Stimulated activated CD4-positive, alpha-beta T cell treated with anti-CD3 and anti-CD28 coated beads, Interleukin-12 subunit alpha, Interleukin-12 subunit beta, amount 100 ng/mL, for 24 hours (primary cell): ENCODE results near the gene STEAP3.
"Not testable (repeated sequence)": the region's sequence is repeated elsewhere in the genome, so short reads cannot be mapped to it uniquely, and the experiment has no call there.

Experiments
- DNase-seq, 2 experiments: peaks; one replicate each; pipeline ENCODE4 v3.0.0-alpha.2; 2020; ENCODE audit warnings: low read depth in 2 of 2

STEAP3 gene

GRCh38 chr2:119264781-119265692 lies 41.4 kb downstream of the STEAP3 start:
- peak in 1 of 2 experiments; percentile 14 for DNase-seq

- no peak for DNase-seq
Observed at GRCh38 chr2:119265693-119266066, 42.0 kb downstream of the STEAP3 start.

GRCh38 chr2:119266091-119266589 lies 42.5 kb downstream of the STEAP3 start:
- no peak for DNase-seq

GRCh38 chr2:119267604-119268003 lies 44.0 kb downstream of the STEAP3 start:
- no peak for DNase-seq

DNA sequence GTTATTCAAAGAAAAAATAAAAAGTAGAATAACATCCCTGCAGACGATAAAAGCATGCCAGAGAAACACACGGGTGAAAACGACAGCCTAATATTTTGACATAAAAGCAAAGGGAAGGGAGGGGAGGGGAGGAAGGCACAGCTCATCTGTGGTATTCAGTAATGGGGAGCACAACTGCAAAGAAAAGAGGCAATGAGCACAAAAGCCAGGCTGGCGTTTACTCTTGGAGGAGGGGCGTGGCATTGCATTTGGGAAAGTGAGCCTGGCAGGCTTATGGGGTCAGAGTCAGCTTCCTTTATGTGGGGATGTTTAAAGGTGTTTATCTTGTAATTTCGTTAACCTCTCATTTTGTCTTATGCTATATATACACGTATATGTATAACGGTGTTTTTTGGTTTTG lies 53.2 kb downstream of the STEAP3 start:
- DNase-seq = no peak

DNA sequence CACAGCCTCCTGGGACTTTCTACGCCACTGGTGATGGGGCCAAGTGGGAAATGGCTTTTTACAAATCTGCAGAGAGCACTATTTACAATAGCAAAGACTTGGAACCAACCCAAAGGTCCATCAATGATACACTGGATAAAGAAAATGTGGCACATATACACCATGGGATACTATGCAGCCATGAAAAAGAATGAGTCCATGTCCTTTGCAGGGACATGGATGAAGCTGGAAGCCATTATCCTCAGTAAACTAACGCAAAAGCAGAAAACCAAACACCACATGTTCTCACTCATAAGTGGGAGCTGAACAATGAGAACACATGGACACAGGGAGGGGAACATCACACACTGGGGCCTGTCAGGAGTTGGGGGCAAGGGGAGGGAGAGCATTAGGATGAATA lies 54.8 kb downstream of the STEAP3 start:
- not testable (repeated sequence) for DNase-seq

- no peak for DNase-seq
Observed at GRCh38 chr2:119278946-119279345, 55.3 kb downstream of the STEAP3 start.

DNA sequence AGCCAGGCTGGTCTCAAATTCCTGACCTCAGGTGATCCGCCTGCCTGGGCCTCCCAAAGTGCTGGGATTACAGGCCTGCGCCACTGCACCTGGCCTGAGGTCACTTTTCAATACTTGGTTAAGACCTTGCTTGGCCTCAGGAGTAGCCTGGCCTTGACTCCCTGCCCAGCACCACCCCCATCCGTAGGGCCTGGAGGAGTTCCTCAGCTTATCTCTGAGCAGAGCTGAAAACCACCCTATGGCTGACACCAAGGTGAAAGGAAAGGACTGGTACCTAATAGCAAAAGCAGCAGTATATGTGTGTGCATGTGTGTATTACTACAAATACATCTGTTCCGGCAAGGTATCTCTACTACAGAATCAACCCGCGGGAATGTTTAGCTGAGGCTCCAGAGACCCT lies 56.0 kb downstream of the STEAP3 start:
- no peak for DNase-seq

DNA sequence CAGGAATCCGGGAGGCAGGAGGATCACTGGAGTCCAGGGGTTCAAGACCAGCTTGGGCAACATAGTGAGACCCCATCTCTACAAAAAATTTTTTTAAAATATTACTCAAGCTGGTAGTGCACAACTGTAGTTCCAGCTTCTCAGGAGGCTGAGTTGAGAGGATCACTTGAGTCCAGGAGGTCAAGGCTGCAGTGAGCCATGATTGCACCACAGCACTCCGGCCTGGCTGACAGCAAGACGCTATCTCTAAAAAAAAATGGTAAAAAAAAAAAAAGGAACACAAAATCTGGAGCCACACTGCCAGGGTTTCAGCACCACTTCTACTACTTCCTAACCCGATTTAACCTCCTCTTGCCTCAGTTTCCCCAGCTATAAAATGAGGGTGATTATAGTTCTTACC lies 57.0 kb downstream of the STEAP3 start:
- DNase-seq = no peak

DNA sequence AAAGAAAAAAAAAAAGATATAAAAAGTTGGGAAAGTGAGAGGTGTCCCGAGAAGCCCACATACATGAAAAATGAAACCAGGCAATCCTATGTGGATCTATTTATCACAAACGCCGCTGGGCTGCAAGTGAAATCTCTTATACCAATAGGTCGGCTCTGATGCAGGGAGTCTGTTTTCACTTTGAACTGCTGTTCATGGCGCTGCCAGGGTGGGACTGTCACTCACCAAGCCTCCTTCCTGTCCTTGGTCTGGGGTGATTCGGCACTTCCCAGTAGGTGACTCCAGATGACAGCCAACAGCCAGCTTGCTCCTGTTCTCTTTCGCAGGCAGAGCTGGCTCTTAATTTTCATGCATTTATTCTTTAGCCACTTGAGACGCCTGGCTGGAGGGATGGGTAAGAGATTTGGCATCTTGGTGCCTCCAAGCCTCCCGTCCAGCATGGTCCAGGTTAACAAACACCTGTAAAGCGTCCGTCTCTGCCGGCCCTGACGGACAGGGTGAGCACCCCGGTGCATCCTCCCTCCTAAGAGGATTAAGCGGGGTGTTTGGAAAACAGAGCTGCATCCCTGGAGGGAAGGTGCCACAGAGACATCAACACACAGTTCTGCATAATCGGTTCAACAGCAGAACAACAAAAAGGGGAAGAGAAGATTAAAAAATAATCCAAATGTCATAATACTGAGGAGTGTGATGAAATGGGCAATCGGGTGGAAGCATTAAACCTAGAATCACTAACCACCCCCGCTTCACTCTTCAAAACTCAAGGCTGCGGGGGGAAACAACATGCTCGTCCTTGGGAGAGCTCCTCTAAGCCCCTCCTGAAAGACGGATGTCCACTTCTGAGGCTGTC lies 58.7 kb downstream of the STEAP3 start:
- DNase-seq = no peak

DNA sequence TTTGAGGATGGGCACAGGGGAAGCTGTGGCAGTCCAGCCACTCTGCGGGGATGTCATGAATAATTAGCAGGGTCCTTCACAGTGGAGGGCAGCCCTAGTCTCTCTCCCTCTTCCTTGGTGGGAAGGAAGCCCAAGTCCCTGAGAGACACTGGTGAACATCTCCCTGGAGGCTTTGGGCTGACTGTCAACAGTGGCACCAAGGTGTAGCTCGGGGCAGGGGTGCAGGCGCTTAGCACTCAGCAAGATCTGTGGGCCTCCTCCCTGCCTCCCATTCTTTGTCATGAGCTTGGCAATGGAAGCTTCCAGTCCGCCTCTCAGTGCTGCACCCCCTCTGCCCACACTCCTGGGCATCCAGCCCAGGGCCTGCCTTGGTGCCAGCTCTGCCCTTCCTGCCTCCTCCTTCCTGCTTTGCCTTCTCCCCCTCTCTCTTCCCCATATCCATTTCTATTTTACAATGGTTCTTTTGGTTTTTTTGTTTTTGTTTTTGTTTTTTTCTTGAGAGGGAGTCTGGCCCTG lies 59.4 kb downstream of the STEAP3 start:
- DNase-seq = no peak

DNA sequence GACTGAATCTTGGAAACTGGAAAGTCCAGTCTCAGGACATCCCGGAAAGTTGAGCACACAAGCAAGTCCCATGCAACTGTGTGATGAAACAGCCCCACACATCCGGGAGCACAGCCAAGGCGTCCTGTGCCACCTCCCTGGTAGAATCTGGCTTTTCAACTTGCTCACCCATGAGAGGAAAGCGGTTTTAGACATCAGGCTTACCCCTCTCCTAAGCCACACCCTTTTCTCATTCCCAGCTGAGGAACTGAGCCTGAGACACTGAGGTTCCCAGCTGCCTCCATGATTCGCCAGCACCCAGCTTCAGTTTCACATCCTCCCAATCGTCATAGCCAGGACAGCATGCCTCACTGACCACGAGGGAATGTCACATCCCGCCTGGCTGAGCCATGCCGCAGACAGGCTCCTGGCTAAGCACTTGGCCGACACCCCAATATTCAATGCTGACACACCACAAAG lies 60.3 kb downstream of the STEAP3 start:
- no peak for DNase-seq

- DNase-seq = no peak
Observed at GRCh38 chr2:119286661-119287060, 63.0 kb downstream of the STEAP3 start.

GRCh38 chr2:119288576-119288975 lies 64.9 kb downstream of the STEAP3 start:
- DNase-seq = no peak

DNA sequence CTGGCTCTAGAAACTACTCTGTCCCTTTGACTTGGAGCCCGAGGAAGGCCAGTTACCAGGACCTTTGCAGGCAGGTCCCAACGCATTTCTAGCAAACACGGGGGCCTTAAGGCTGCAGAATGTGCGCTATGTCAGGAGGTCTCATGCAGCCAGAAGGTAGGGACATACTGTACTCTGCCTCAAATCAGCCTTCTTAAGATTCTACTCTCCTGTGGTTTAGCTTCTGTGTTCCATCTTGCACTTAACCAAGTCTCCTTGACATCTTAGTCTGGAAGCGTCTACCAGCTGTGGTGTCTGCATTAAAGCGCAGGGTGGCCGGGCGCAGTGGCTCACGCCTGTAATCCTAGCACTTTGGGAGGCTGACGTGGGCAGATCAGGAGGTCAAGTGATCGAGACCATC lies 65.5 kb downstream of the STEAP3 start:
- DNase-seq = no peak

DNA sequence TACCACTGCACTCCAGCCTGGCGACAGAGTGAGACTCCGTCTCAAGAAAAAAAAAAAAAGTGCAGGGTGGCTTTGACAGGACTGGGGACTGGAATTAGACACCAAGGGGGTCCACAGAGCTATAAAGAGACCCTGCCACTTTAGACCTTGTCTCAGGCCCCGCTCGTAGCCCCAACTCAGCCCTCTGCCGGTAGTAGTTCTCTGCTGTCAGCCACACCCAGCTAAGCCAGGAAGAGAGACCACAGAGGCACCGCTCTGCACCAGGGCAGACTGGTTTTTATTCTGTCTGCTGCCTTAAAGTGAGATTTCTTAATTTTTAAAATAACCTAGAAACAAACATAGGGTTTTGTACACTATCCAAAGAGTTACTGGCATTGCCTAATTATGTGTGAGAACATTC lies 66.0 kb downstream of the STEAP3 start:
- no peak for DNase-seq

DNA sequence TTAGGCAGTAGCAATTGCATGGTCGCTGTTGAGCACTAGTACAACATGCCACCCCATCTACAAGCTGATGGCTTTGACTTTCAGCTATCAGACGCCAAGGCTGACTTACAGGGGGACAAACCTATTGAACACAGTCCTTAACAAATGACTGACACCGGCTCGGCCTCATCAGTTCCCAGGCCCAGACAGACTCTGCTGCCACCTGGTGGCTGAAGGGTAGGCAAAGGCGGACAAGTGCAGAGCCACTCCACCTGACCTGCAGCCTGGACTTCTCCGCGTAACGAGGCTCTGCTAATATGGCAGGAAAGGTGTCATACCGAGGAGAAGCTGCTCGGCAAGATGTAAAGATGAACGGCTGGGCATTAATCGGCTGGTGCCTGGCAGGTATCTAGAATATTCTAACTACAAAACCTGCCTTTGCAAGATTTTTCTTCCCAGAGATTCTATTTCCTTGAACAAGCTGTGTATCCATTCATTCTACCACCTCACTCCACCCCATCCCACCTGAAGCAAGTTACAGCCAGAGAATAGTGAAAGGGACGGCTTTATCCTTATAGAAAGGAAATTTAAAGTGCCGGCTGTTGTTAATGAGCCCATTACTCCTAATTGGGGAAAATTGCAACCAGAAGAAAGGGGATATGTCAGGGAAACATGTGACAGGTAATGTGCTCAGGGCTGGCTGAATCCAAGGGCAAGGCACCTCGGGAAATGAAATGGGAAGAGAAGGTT lies 67.4 kb downstream of the STEAP3 start:
- DNase-seq = peak; percentile 16 to 57

DNA sequence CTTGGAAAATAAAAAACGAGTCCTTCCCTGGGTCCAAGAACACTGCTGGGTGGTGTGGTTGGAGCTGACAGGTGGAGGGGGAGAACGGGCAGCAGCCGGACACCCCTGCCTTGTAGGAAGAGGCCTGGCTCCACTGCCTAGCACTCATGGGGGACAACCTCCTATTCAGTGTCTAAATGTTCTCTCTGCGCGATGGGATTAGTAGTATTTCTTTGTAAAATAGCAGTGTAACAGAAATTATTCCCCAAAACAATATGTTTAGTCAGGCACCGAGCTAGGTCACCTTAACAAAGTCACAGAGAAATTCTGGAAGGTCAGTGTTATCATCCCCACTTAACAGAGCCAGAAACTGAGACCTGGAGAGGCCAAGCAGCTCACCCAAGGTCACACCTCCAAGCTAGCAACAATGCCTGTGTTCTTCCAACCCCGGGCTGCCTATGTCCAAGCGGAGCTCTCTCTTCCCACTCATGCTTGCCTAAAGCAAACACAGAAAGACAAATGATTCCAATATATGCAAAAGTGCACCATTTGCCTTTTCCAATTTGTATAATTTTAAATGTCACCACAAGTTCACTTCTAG lies 68.0 kb downstream of the STEAP3 start:
- no peak for DNase-seq

- DNase-seq = no peak
Observed at GRCh38 chr2:119292226-119292625, 68.6 kb downstream of the STEAP3 start.

- DNase-seq = no peak
Observed at GRCh38 chr2:119293254-119293653, 69.6 kb downstream of the STEAP3 start.

DNA sequence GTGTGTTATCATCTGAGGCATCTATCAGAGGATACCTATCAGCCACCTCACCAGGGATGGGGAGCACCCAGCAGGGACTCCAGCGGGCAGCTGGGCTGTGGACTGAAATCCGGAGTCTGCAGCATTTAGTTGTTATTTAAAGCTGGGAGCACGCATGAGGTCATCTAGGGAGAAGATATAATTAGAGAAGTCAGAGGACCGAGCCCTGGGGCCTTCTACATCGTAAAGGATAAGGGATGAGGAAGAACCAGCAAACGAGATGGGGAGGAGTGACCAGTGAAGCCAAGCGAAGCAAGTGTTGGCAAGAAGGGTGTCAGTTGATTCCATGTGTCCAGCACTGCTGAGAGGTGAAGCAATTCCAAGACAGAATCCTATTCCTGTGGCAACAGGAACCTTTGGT lies 70.3 kb downstream of the STEAP3 start:
- no peak for DNase-seq
